ENCODE measurements around the gene XKR8.

The XKR8 gene, protein sequence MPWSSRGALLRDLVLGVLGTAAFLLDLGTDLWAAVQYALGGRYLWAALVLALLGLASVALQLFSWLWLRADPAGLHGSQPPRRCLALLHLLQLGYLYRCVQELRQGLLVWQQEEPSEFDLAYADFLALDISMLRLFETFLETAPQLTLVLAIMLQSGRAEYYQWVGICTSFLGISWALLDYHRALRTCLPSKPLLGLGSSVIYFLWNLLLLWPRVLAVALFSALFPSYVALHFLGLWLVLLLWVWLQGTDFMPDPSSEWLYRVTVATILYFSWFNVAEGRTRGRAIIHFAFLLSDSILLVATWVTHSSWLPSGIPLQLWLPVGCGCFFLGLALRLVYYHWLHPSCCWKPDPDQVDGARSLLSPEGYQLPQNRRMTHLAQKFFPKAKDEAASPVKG

DNA sequence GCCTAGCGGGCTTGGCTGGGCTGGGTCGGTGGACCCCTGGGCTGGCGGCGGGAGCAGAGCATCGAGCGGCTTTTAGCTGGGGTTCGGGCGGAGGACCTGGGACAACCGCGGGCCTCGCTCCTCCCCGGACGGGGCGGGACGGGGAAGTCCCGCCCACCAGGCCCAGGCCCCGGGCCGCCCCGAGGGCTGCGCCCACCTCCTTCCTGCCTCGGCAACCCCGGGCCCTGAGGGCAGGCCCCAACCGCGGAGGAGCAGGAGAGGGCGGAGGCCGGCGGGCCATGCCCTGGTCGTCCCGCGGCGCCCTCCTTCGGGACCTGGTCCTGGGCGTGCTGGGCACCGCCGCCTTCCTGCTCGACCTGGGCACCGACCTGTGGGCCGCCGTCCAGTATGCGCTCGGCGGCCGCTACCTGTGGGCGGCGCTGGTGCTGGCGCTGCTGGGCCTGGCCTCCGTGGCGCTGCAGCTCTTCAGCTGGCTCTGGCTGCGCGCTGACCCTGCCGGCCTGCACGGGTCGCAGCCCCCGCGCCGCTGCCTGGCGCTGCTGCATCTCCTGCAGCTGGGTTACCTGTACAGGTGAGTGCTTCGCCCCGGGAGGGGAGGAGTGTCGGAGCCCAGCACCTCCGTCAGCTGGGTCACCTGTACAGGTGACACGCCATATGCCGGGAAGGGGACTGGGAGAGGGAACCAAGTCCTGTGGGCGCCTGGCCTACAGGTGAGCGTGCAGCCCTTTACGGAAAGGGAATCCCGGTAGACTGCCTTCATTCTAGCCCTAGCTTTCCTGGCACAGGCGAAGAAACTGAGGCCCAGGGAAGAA is at the start of gene XKR8:
Gene XKR8, plus strand, starts transcription at position 182 of the 812 bp plus-strand sequence. Its CDS starts 97 bp downstream, at position 279.
- in situ Hi-C loops (cut with MboI; ENCODE audit: low sequenced_read_pairs), result no loop called here

DNA sequence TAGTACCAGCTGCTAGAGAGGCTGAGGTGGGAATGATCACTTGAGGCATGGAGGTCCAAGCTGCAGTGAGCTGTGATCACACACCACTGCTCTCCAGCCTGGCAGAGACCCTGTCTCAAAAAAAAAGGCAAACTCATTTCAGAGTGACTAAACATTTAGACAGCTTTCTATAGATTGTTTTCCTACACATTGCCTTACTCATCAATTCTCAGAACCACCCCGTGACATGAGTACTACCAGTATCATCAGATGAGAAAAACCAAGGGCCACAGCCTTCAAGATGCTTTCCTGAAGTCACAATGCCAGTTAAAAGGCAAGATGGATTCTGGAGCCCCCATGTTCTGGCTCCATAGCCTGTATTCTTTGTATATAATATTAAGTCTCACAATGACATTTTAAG is 47.3 kb upstream of the XKR8 start:
- in situ Hi-C loops (cut with MboI; ENCODE audit: low sequenced_read_pairs), result no loop called here

DNA sequence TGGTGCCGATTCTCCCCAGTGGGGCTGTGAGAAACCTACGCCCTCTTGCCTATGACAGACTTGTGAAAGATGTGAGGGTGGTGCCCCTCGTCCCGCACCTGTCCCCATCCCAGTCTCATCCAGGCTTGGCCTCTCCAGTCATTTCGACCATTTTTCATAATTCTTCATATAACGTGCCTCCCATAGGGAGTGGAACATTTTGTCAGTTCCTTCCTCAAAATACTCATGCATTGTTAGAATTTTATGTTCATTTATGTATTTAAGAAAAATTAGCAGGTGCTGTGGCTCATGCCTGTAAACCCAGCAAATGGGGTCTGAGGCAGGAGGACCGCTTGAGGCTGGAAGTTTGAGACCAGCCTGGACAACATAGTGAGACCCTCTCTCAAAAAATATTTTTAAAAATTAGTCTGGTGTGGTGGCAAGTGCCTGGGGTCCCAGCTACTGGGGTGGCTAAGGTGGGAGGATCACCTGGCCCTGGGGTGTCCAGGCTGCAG is 44.6 kb upstream of the XKR8 start:
- in situ Hi-C loops (cut with MboI; ENCODE audit: low sequenced_read_pairs), result no loop called here

DNA sequence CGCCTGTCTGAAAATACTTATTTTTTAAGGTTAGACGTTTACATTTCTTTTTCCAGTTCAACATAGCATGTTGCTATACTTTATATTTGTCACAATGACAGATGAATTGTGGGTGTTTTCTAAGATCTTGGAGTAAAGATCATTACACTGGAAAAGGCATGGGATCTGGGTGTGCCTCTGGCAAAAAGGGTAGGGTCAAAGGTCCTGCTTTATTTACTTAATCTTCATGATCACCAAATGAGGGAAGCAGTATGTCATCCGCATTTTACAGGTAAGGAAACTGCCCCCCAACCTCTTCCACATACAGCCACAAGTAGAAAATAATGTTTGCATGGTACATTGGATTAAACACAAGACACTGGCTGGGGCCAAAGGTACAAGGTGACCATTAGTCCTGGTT is 37.5 kb upstream of the XKR8 start:
- in situ Hi-C loops (cut with MboI; ENCODE audit: low sequenced_read_pairs), result no loop called here

DNA sequence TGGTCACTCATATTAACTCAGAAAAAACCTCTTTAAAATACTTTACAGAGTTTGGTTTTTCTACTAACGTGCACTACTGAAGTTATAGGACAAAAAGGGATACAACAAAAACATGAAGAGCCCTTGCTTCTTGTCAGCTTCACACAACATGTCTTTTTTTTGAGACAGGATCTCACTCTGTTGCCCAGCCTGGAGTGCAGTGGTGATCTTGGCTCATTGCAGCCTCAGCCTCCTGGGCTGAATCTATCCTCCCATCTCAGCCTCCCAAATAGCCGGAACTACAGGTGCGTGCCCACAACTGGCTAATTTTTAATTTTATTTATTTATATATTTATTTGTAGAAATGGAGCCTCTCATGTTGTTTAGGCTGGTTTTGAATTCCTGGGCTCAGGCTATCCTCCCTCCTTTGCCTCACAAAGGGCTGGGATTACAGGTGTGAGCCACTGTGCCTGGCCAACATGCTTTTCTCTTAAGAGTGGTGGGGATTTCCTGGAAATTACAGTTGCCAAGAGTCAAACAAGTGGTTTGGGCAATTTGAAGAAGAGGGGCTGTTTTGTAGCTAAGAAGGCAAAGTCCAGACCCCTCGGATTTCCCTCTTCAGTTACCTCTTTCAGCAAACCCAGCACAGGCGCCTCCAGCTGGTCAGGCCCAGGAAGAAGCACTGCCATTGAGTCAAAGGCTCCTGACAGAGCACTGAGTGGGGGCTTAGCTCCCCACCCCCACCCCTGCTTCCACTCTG is 31.4 kb upstream of the XKR8 start:
- in situ Hi-C loops (cut with MboI; ENCODE audit: low sequenced_read_pairs), result no loop called here

DNA sequence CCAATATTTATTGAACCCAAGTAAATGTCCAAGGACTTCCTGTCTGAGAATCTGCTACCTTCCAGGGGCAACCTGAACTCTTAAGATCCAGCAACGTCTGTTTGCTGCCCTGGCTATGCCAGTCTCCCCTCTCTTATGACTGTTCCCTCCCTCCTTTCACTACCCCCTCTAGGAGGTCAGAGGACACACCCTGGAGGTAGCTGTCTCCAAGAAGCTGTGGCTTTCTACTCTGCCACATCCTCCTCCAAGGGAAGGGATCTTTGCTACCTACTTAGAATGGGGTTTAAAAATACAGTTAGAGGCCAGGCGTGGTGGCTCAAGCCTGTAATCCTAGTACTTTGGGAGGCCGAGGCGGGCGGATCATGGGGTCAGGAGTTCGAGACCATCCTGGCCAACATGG is 28.6 kb upstream of the XKR8 start:
- in situ Hi-C loops (cut with MboI; ENCODE audit: low sequenced_read_pairs), result no loop called here

DNA sequence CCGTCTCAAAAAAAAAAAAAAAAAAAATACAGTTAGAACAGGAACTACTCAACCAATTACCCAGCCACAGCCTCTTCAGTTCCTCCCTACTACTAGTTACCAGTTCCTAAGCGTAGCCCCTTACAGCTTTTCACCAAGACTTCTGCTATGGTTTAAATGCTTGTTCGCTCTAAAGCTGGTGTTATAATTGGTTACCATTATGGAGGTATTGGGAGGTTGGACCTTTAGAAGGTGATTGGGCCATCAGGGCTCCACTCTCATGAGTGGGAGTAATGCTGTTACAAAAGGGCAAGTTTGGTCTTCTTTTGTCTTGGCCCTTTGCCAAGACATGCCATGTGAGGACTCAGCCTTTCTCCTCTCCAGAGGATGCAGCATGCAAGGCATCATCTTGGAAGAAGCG is 28.0 kb upstream of the XKR8 start:
- in situ Hi-C loops (cut with MboI; ENCODE audit: low sequenced_read_pairs), result no loop called here

DNA sequence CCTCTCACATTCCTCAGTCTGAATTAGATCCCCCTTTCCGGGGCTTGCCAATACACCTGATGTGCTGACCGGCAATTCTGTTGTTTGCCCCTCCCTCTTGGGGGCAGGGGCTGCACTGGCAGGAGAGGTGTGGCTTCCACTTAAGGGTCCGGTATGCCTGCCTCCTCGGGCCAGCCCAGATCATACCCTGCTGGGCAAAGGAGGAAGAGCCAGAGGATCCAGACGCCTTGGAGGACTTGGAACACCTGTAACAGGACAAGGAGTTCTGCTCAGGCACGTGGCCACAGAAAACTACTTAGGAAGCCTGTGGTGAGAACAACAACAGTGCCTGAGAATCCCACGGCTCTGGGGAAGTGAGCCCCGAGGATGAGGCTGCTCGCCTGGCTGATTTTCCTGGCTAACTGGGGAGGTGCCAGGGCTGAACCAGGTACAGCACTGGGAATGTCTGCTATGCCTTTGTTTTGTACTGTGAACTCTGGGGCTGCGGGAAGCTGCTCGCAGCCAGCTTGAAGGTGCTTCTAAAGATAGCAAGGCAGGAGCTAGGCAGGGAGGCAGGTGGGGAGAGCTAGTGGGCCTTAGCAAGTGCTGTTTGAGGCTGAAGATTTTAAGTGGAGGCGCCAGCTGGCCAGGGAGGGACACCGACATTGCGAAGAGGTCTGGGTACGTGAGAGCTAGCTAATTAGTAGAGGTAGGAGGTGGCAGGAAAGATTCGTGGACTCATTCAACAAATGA is 24.8 kb upstream of the XKR8 start, which contains the start of gene SMPDL3B:
Gene SMPDL3B, plus strand, starts transcription at position 183 of the 732 bp plus-strand sequence. Its CDS starts 184 bp downstream, at position 367.
- in situ Hi-C loops (cut with MboI; ENCODE audit: low sequenced_read_pairs), result no loop called here

DNA sequence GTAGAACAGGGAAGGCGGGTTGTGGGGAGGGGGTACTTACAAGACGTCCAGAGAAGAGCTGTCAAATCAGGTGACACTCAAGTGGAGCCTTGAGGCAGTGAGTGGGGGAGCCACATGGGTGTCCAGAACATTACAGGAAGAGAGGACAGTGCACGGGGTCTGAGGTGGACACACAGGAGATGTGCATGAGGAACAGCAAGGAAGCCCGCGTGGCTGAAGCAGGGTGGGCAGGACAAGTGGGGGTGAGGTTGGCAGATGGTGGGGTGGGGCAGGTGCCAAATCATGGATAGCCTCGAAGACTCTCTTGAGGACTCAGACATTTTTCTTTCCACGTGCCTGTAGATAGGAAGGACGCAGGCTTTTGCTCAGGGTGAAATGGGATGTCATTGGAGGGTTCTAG is 24.1 kb upstream of the XKR8 start:
- in situ Hi-C loops (cut with MboI; ENCODE audit: low sequenced_read_pairs), result no loop called here

DNA sequence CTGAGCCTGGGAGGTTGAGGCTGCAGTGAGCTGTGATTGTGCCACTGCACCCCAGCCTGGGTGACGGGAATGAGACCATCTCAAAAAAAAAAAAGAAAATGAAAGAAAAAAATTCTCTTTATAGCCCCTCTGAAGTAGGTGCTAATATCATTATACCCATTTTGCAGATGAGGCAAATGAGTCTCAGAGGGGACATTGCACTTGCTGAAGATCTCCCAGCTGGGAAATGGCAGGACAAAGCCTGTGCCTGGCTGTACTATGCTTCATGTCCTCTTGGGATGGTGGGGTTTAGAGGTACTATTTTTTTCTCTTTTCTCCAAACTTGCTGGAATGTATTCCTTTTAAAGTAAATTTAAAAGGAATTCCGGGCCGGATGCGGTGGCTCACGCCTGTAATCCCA is 23.4 kb upstream of the XKR8 start:
- in situ Hi-C loops (cut with MboI; ENCODE audit: low sequenced_read_pairs), result no loop called here

DNA sequence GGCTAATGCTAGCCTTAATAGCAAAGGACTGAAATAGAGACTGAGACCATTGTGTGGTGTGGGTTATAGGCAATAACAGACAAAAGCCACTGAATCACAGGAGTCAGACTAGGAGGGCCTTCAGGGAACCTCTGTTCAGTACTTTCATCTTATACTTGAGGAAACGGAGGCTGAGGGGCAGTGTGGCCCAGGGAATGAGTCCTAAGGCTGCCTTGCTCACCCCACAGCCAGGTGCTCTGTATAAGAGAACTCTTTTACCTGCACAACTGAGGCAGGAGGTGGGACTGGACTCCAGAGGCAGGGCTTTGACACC is 22.3 kb upstream of the XKR8 start:
- in situ Hi-C loops (cut with MboI; ENCODE audit: low sequenced_read_pairs), result no loop called here

DNA sequence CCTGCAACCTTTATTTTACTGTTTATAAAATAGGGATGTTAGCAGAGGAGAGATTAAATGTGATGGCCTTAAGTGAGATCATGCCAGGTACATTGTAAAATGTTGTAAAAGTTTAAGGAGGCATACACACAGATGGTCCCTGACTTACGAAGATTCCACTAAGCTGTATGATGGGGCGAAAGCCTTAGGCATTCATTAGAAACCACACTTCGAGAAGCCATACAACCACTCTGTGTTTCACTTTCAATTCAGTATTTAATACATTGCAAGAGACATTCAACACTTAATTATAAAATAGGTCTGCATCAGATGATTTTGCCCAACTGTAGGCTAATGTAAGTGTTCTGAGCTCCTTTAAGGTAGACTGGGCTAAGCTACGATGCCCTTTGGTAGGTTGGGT is 21.3 kb upstream of the XKR8 start:
- in situ Hi-C loops (cut with MboI; ENCODE audit: low sequenced_read_pairs), result no loop called here

DNA sequence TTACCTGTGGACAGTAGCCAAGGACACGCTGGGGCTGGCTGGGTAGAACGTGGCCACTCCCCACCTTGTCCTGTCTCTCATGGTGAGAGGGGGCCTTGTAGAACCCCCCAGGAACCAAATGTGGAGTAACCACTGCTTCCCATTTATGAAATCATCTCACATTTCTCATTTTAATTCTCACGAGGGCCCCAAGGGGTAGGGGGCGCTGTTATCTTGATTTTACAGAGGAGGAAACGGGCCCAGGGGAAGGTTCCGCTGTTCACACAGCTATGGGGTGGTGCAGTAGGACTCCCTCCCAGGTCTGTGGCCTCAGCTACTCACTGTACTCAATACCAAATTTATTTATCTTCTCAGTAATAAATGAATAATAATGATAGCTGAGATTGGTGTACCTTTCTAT is 19.5 kb upstream of the XKR8 start:
- in situ Hi-C loops (cut with MboI; ENCODE audit: low sequenced_read_pairs), result no loop called here

DNA sequence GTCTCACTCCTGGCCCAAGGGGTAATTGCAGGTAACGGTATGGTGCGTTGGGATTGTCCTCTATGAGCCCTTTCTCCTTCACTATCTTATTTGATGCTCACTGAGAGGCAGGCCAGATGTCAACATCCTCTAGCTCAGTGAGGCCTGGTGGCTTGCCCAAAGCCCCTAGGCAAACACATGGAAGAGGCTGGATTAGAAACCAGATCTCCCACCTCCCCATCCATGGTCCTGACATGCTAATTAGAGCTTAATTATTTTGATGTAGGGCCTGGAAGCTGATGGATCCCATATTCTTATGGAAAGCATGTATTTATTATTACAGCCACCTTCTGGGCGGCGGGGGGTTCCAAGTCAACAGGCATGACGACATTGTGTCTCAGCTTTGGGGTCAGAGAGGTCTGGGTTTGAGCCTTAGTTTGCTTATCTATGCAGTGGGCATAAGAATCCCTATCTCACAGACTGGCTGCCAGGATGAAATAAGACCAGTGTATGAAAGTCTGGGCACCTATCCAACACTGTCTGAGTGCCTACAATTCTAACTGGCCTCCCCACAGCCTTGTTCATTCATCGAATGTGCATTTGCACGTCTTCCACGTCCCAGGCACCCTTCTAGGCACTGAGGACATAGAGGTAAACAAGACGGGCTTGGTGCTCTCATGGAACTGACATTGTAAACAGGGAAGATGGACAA is 18.8 kb upstream of the XKR8 start:
- in situ Hi-C loops (cut with MboI; ENCODE audit: low sequenced_read_pairs), result no loop called here

DNA sequence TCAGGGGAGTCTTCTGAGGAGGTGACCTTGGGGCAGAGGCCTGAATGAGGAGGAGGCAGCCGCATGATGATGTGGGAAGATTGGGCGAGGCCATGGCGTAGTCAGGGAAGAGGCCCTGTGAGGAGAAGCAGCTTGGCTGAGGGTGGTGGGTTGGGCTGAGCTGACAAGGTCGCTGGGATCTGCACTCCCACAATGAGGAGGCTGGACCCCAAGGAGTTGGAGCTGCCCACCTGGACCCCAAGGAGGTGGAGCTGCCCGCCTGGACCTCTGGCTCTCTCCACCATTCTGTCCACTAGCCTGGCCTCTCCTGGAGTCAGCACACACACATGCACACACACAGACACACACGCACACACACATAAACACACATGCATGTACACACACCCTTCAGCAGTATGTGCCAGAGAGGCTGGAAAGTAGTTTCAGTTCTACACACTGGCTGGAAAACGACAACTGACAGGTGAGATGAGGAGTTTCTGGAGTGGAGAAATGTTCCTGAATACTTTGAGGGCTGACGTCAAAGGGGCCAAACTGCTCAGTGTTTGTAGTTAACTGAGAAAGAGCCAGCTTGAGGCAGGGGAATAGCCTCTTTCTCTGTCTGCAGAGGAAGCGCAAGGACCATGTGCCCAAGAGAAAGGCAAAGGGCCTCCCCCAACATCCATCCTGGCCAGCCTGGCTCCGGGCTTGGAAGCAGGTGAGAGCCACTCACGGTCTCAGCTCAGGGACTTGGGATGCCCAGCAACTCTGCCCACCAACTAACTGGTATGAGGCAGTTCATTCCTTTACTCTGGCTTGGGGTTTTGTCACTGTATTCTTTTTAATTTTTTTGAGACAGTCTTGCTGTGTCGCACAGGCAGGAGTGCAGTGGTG is 17.9 kb upstream of the XKR8 start:
- in situ Hi-C loops (cut with MboI; ENCODE audit: low sequenced_read_pairs), result no loop called here

DNA sequence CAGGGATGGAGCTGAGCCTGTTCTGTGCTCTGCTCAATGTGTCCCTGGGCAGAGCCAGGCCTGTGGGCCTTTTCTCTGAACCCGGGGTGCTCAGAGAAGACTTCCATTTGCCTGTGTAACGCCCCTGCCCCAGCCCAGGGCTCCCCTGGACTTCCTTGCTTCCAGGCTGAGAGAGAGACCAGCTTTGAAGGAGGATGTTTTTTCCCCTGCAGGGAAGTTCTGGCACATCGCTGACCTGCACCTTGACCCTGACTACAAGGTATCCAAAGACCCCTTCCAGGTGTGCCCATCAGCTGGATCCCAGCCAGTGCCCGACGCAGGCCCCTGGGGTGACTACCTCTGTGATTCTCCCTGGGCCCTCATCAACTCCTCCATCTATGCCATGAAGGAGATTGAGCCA is 14.8 kb upstream of the XKR8 start:
- in situ Hi-C loops (cut with MboI; ENCODE audit: low sequenced_read_pairs), result no loop called here

DNA sequence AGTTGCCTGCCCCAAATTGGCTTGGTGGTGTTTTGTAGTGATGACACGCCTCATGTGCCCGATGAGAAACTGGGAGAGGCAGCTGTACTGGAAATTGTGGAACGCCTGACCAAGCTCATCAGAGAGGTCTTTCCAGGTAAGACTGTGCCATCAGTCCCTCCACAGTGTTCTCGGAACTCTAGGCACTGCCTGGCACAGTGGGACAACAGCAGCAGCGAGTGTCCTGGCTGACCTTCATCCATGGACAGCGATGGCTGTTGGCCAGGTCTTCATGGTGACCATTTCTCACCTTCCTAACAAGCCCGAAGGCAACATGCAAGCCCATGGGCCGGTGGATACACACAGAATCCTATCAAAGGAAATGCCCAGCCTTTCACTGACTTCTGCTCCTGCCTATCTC is 10.7 kb upstream of the XKR8 start:
- in situ Hi-C loops (cut with MboI; ENCODE audit: low sequenced_read_pairs), result no loop called here

DNA sequence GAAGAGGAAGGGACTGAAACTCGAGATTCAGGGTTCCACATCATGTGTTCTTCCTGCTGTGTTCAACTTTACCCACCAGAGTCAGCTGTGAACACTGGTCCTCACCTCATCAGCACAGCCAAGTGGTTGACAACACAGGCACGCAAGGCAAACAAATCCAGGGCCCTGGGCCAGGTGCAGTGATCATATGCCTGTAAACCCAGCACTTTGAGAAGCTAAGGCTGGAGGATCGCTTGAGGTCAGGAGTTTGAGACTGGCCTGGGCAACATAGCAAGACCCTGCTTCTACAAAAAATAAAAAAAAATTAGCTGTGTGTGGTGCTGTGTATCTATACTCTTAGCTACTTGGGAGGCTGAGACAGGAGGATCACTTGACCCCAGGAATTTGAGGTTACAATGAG is 8.4 kb upstream of the XKR8 start:
- in situ Hi-C loops (cut with MboI; ENCODE audit: low sequenced_read_pairs), result no loop called here

DNA sequence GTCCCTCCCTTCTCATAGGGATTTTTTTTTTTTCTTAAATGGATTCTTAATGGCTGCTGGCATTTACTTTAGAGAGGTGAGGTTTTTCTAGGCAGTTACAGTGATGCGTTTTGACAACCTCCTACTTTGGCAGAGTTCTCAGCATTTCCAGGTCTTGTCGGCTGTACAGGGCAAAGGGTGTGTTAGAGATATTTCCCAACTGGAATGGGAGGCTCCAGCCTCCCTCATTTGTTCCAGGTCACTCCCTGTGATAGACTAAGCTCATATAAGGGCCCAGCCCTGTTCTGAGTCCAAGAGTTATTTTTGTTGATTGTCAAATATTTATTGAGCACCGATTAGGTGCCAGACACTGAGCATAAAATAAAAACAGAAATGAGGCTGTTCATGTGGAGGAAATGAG is 7.6 kb upstream of the XKR8 start:
- in situ Hi-C loops (cut with MboI; ENCODE audit: low sequenced_read_pairs), result no loop called here
